Adrenal gland (tissue), 12 donors: ENCODE measurements around the gene KRTAP10-6. TPM values are rescaled to one million over a fixed set of nuclear protein-coding genes. Genes with fewer than 3 reads are reported as not detected.

Experiments used
- DNase-seq, 7 donors: peaks; one replicate each; pipeline ENCODE4 v3.0.0-alpha.2; 2019 to 2020
- H3K27ac ChIP-seq, 5 donors: fragments of 200-600 bp; sonication (generic) in 4 of 5; 1 replicate in 3 of 5; 2 replicates in 2 of 5; pipeline versions ENCODE4 v1.5.1 to v1.8.0; 2016 to 2020; ENCODE audit warnings: mild to moderate bottlenecking in 1 of 5
- H3K27me3 ChIP-seq: fragments of 200-600 bp; 2 replicates; pipeline ENCODE4 v1.8.0; 2021
- H3K36me3 ChIP-seq, 2 donors: fragments of 200-600 bp; replicated peaks in 1 of 2; 1 replicate in 1 of 2; 2 replicates in 1 of 2; pipeline versions ENCODE4 v1.5.1 to v1.8.0; 2018 to 2022
- H3K4me1 ChIP-seq, 2 donors: fragments of 200-600 bp; replicated peaks in 1 of 2; 1 replicate in 1 of 2; 2 replicates in 1 of 2; pipeline versions ENCODE4 v1.5.1 to v1.8.0; 2018 to 2021
- H3K4me3 ChIP-seq, 4 donors: fragments of 200-600 bp; sonication (generic) in 3 of 4; one replicate each; pipeline ENCODE4 v1.5.1; 2016 to 2018
- H3K9me3 ChIP-seq, 3 donors: fragments of 200-600 bp; sonication (generic) in 1 of 3; replicated peaks in 1 of 3; 1 replicate in 2 of 3; 2 replicates in 1 of 3; pipeline versions ENCODE4 v1.5.1 to v1.8.0; 2016 to 2021
- POLR2A ChIP-seq, 2 donors: fragments of 450-650 bp; IDR thresholded peaks; one replicate each; pipeline ENCODE4 v1.6.1; 2017; ENCODE audit warnings: antibody characterized with exemption in 2 of 2, mild to moderate bottlenecking in 2 of 2, moderate library complexity in 1 of 2
- WGBS, 4 donors: extraction: QIAGEN DNeasy Blood & Tissue Kit in 2 of 4; methylation state at CpG; one replicate each; pipeline versions ENCODE4 v1.1.5 to v1.1.7; 2013 to 2017; 5-methylcytosine and 5-hydroxymethylcytosine counted together
- intact Hi-C, 2 donors: fragments of 100-400 bp; cut with DNase I; formaldehyde crosslinking; loops; one replicate each; pipeline versions ENCODE4 v1.14.1 to v1.15.0; 2022 to 2023
- polyA plus RNA-seq, 3 donors: library from polyadenylated mRNA; stranded (reverse); fragments of 200-250 nt in 2 of 3; fragments of 350-450 nt in 1 of 3; fragmentation: Illumina TruSeq in 1 of 3; extraction: RNeasy Lipid Tissue Mini Kit (QIAGEN cat#74804) in 1 of 3; gene quantifications; one replicate each; pipeline ENCODE4 v1.2.3, GENCODE V29; 2013 to 2014
- total RNA-seq, 9 donors: library from RNA; depleted of rRNA in 4 of 9; stranded (reverse); fragments of >200 nt in 4 of 9; fragments of 120-200 nt in 1 of 9; fragmentation: NEBNext Ultra II Directional in 1 of 9; extraction: Animal tissue kit (Norgen Biotek cat#: 25700) in 1 of 9; gene quantifications; one replicate each; pipeline versions ENCODE4 v1.1.0 to v1.2.4, GENCODE V29; 2013 to 2023
- TF ChIP-seq, protein P1 (sequence below), 6 experiments: fragments of 450-650 bp in 4 of 6; fragments of 200-600 bp in 2 of 6; sonication (generic) in 1 of 6; IDR thresholded peaks; 1 replicate in 5 of 6; 2 replicates in 1 of 6; pipeline versions ENCODE4 v1.5.1 to v1.8.0; 2016 to 2021; ENCODE audit warnings: antibody characterized with exemption in 6 of 6, mild to moderate bottlenecking in 2 of 6, moderate library complexity in 1 of 6
- donor health status: healthy with polysubstance abuse.
- donor health status: Bipolar disorder and iron deficiency.
- donor health status: DM: yes; HTN: yes; CAD: no.
- donor health status: DM: no; HTN: no; CAD: no.
- donor health status: DM: no; HTN: no; CAD: no.
- donor health status: DM: yes; HTN: yes; CAD: no.

Gene KRTAP10-6
- total and polyA plus RNA-seq, 12 donors = not detected

- intact Hi-C loops = no loop called here
- no peak overlapping the region for H3K4me3 ChIP-seq
- H3K4me1 ChIP-seq = no peaks in the 10 kb centered on the region
- no peak overlapping the region for H3K27ac ChIP-seq
- peak in 1 of 7 donors; percentile 6 for DNase-seq
- H3K36me3 ChIP-seq = no peaks in the 10 kb centered on the region
- H3K9me3 ChIP-seq = no peaks in the 10 kb centered on the region
- H3K27me3 ChIP-seq = peaks cover 3% of the 10 kb centered on the region
- WGBS, 4 donors = 63 to 82% (median 73%) methylated on average over 3 to 4 of the region's 4 CpGs
- TF ChIP-seq POLR2A (IDR thresholded peaks at IDR 0.05) = no peak
- TF ChIP-seq, protein P1, sequence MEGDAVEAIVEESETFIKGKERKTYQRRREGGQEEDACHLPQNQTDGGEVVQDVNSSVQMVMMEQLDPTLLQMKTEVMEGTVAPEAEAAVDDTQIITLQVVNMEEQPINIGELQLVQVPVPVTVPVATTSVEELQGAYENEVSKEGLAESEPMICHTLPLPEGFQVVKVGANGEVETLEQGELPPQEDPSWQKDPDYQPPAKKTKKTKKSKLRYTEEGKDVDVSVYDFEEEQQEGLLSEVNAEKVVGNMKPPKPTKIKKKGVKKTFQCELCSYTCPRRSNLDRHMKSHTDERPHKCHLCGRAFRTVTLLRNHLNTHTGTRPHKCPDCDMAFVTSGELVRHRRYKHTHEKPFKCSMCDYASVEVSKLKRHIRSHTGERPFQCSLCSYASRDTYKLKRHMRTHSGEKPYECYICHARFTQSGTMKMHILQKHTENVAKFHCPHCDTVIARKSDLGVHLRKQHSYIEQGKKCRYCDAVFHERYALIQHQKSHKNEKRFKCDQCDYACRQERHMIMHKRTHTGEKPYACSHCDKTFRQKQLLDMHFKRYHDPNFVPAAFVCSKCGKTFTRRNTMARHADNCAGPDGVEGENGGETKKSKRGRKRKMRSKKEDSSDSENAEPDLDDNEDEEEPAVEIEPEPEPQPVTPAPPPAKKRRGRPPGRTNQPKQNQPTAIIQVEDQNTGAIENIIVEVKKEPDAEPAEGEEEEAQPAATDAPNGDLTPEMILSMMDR (IDR thresholded peaks at IDR 0.05) = no peak
These were observed 21.0 kb downstream of the KRTAP10-6 start for GRCh38 chr21:44571296-44571695.

DNA sequence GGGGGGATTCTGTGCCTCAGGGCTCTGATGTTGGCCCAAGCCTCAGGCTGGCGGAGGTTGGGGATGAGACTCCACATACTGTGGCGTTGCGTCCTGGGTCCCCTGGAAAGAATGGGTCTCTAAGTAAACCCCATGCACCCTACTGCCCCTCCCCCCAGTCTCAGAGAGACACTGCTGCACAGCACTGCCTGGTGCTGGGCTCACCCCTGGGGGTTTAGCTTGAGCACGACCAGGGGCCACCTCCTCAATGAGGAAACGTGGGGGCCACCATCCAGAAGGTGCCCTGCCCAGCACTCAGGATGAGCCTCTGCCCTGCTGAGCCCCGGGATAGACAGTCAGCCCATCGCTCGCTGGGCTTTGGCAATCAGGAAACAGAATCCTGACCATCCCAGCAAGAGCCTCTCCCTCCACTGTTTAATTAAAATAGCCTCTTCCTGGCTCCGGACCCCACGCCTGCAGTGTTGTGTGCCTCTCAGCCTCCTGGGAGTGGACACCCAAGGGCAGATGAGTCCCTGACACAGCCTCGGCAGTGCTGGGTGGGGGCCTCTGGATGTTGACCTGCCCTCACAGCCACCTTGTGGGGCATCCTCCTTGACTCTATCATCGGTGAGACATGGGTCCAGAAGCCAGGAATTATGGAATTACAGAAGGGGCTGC is 22.3 kb downstream of the KRTAP10-6 start:
- 71 to 90% (median 81%) methylated on average over 7 to 12 of the region's 12 CpGs for WGBS, 4 donors
- no peaks in the 10 kb centered on the region for H3K36me3 ChIP-seq
- peak in 1 of 7 donors; percentile 29 for DNase-seq
- no peaks in the 10 kb centered on the region for H3K4me1 ChIP-seq
- peaks cover 3% of the 10 kb centered on the region for H3K27me3 ChIP-seq
- intact Hi-C loops = no loop called here
- TF ChIP-seq, protein P1 (IDR thresholded peaks at IDR 0.05) = no peak
- no peak for TF ChIP-seq POLR2A (IDR thresholded peaks at IDR 0.05)
- H3K9me3 ChIP-seq = no peaks in the 10 kb centered on the region
- no peak overlapping the region for H3K4me3 ChIP-seq
- no peak overlapping the region for H3K27ac ChIP-seq

DNA sequence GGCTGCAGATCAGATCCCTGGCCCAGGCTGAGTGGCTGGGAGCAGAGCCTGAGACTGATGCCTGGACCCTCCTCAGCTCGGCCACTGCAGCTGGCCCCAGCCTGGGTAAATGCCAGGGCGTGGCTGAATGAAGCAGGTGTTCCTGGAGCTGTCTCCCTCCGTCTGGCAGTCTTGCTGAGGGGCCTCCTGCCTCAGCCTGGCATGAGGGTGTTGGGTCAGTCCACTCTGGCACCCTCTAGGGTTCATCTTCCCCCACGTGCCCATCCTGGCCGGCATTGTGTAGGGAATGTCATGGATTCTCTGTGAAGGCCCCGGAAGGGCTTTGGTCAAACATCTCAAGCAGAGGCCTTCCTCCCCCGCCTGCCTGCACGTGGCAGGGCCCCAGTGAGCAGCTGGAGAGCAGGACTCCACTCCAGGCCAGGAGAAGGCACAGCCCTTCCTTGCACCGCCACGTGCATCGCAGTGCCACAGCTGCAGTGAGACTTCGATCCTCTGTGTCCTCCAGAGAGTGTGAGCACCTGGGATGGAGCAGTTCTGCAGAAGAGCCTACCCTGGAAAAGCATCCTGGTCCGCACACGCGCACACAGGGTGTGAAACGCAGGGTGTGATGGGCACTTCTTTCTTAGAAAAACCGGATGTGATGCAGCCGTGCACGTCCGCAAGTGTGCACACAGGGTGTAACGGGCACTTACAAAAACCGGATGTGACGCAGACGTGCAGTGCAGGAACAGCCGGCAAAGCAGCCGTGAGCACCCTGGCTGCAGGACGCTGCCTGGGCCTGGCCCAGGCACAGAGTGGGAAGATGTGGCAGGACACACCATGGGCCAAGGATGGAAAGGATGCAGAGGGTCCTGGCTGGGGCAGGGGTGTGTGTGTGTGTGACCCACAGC is 23.4 kb downstream of the KRTAP10-6 start:
- H3K36me3 ChIP-seq = no peaks in the 10 kb centered on the region
- intact Hi-C loops = no loop called here
- H3K4me1 ChIP-seq = no peaks in the 10 kb centered on the region
- TF ChIP-seq POLR2A (IDR thresholded peaks at IDR 0.05) = no peak
- TF ChIP-seq, protein P1 (IDR thresholded peaks at IDR 0.05) = no peak
- no peak overlapping the region for H3K4me3 ChIP-seq
- H3K27me3 ChIP-seq = no peaks in the 10 kb centered on the region
- WGBS, 4 donors = 70 to 76% (median 74%) methylated on average over 20 to 27 of the region's 27 CpGs
- DNase-seq = peak in 1 of 7 donors; percentile 43
- H3K27ac ChIP-seq = no peak overlapping the region
- no peaks in the 10 kb centered on the region for H3K9me3 ChIP-seq

DNA sequence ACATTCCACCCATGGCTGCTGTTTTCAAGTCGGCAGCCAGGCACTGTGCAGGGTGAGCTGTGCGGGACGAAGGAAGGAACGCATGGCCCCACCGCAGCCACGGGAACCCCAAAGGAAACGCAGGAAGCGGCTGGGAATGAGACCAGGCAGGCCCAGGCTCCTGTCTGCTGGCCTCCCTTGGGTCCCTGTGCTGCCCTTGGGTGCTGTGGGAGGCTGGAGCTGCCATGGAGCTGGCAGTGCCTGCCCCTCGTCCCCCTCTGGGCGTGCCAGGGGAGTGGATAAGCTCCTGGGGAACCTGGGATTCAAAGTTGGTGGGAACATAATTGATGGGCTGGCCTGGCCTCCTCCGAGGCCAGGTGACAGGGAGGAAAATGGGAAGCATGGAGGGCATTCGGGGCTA is 24.0 kb downstream of the KRTAP10-6 start:
- intact Hi-C loops = no loop called here

More for the DNA sequence above, 24.0 kb downstream of the KRTAP10-6 start:
- no peak overlapping the region for H3K27ac ChIP-seq
- no peaks in the 10 kb centered on the region for H3K4me1 ChIP-seq
- H3K27me3 ChIP-seq = no peaks in the 10 kb centered on the region
- TF ChIP-seq, protein P1 (IDR thresholded peaks at IDR 0.05) = no peak
- no peak for TF ChIP-seq POLR2A (IDR thresholded peaks at IDR 0.05)
- no peak for DNase-seq
- H3K36me3 ChIP-seq = no peaks in the 10 kb centered on the region
- H3K4me3 ChIP-seq = no peak overlapping the region
- WGBS, 4 donors = 70 to 75% (median 73%) methylated on average over 11 to 12 of the region's 12 CpGs
- no peaks in the 10 kb centered on the region for H3K9me3 ChIP-seq
